GM19468 (cell line): ENCODE results near the gene PEX14.
"Not testable (repeated sequence)": the region's sequence is repeated elsewhere in the genome, so short reads cannot be mapped to it uniquely, and the experiment has no call there.

Source experiments
- ATAC-seq: cut with Tn5 transposase; IDR thresholded peaks from one replicate; pipeline ENCODE4 v1.9.1; 2021; ENCODE audit warnings: mild to moderate bottlenecking, moderate library complexity, moderate number of reproducible peaks; ENCODE audit not compliant: unreplicated experiment; ENCODE audit errors: extremely low read depth

The PEX14 gene

GRCh38 chr1:10490286-10490970 is 15.7 kb downstream of the PEX14 start:
- ATAC-seq, result no peak

- ATAC-seq, result no peak
Measured at GRCh38 chr1:10494418-10494753, 19.6 kb downstream of the PEX14 start.

- peak; percentile 72 for ATAC-seq
Measured at GRCh38 chr1:10494754-10495474, 20.2 kb downstream of the PEX14 start.

GRCh38 chr1:10495475-10495817 is 20.7 kb downstream of the PEX14 start:
- ATAC-seq, result no peak

- ATAC-seq, result no peak
Measured at GRCh38 chr1:10495952-10496351, 21.2 kb downstream of the PEX14 start.

- no peak for ATAC-seq
Measured at GRCh38 chr1:10497109-10497508, 22.4 kb downstream of the PEX14 start.

- no peak for ATAC-seq
Measured at GRCh38 chr1:10498231-10498630, 23.5 kb downstream of the PEX14 start.

- ATAC-seq, result no peak
Measured at GRCh38 chr1:10502206-10502605, 27.5 kb downstream of the PEX14 start.

- no peak for ATAC-seq
Measured at GRCh38 chr1:10504249-10504648, 29.5 kb downstream of the PEX14 start.

GRCh38 chr1:10506046-10506676 is 31.4 kb downstream of the PEX14 start:
- ATAC-seq, result not testable (repeated sequence)

GRCh38 chr1:10506677-10507047 is 31.9 kb downstream of the PEX14 start:
- no peak for ATAC-seq

GRCh38 chr1:10507111-10507879 is 32.5 kb downstream of the PEX14 start:
- ATAC-seq, result no peak

- ATAC-seq, result no peak
Measured at GRCh38 chr1:10508511-10508951, 33.8 kb downstream of the PEX14 start.

- no peak for ATAC-seq
Measured at GRCh38 chr1:10509809-10510509, 35.2 kb downstream of the PEX14 start.

GRCh38 chr1:10510520-10511493 is 36.1 kb downstream of the PEX14 start:
- peak; percentile 54 for ATAC-seq

- ATAC-seq, result no peak
Measured at GRCh38 chr1:10511494-10511885, 36.7 kb downstream of the PEX14 start.

- no peak for ATAC-seq
Measured at GRCh38 chr1:10513199-10513598, 38.4 kb downstream of the PEX14 start.

- ATAC-seq, result no peak
Measured at GRCh38 chr1:10514490-10515235, 39.9 kb downstream of the PEX14 start.
